HEK293T (cell line): Measurements from ENCODE around the gene ANP32B.

Experiments used
- FOXK2 ChIP-seq: fragments of 450-650 bp; IDR thresholded peaks from 2 replicates; pipeline ENCODE4 v1.6.1; 2016; ENCODE audit warnings: mild to moderate bottlenecking
- FOXM1 ChIP-seq: fragments of 450-650 bp; IDR thresholded peaks from 2 replicates; pipeline ENCODE4 v1.6.1; 2017; ENCODE audit warnings: mild to moderate bottlenecking, borderline replicate concordance
- NFRKB ChIP-seq: fragments of 450-650 bp; IDR thresholded peaks from 2 replicates; pipeline ENCODE4 v1.6.1; 2016; ENCODE audit warnings: mild to moderate bottlenecking, moderate library complexity
- SUZ12 ChIP-seq: fragments of 450-650 bp; IDR thresholded peaks from 2 replicates; pipeline ENCODE4 v1.6.1; 2016; ENCODE audit warnings: mild to moderate bottlenecking
- ZNF384 ChIP-seq: fragments of 450-650 bp; IDR thresholded peaks from 2 replicates; pipeline ENCODE4 v1.6.1; 2016

- TF ChIP-seq FOXK2: no peak
- no peak for TF ChIP-seq NFRKB
- TF ChIP-seq FOXM1: no peak
- no peak for TF ChIP-seq ZNF384
- no peak for TF ChIP-seq SUZ12
Observed at GRCh38 chr9:98017306-98017705, 34.2 kb downstream of the ANP32B start.
